OCI-LY7 (cell line): ENCODE results near the gene SERHL2.

ENCODE experiments used
- CTCF ChIP-seq: fragments of 200-600 bp; sonication (generic); conservative IDR thresholded peaks from 2 replicates; pipeline ENCODE4 v1.5.1; 2014; ENCODE audit warnings: mild to moderate bottlenecking, antibody characterized with exemption, low read length, moderate library complexity, mixed read lengths
- EZH2phosphoT487 ChIP-seq: fragments of 200-600 bp; sonication (generic); IDR thresholded peaks from 2 replicates; pipeline ENCODE4 v1.6.1; 2018; ENCODE audit warnings: low read depth, borderline replicate concordance, mild to moderate bottlenecking, mixed run types, antibody characterized with exemption, low read length, moderate library complexity, mixed read lengths

- no peak for TF ChIP-seq CTCF
- no peak for TF ChIP-seq EZH2phosphoT487
Measured at GRCh38 chr22:42560381-42560780, 6.6 kb downstream of the SERHL2 start.
